Measurements from ENCODE around the gene GMEB2. TPM values are rescaled to one million over a fixed set of nuclear protein-coding genes. Genes with fewer than 3 reads are reported as not detected.

GMEB2 gene
- polyA plus RNA-seq, 1 experiment, result 7.4 TPM

GRCh38 chr20:63553251-63553932, 73.5 kb downstream of the GMEB2 start:
- H3K27me3 ChIP-seq (ENCODE audit: control insufficient read depth, insufficient read depth, low read length), result peaks cover 1% of the 10 kb centered on the region
- no peak for DNase-seq (ENCODE audit: low read depth)
- no peak for TF ChIP-seq CTCF (IDR thresholded peaks at IDR 0.05; ENCODE audit: insufficient read depth, low read depth, low read length)
- POLR2A ChIA-PET, result interaction anchor here (0.7 kb wide), 1 partner anchor 1046 kb away, joined by 4 read pairs; no protein-coding TSS in a partner anchor
- H3K4me3 ChIP-seq (ENCODE audit: low read depth, low read length), result peak overlapping the region; percentile 72
- H3K36me3 ChIP-seq (ENCODE audit: control insufficient read depth, insufficient read depth, low read length), result no peaks in the 10 kb centered on the region; the same call in 1 of the 2 replicates
- CTCF ChIA-PET, result interaction anchor here (0.7 to 4.7 kb wide), 3 partner anchors 12 to 36 kb away, joined by 3 to 16 read pairs (median 3); no protein-coding TSS in a partner anchor

- ChIA-PET POLR2A (interaction anchor here (0.7 kb wide), 1 partner anchor 1045 kb away, joined by 4 read pairs; no protein-coding TSS in a partner anchor), CTCF (interaction anchor here (0.7 to 4.7 kb wide), 3 partner anchors 11 to 37 kb away, joined by 3 to 16 read pairs (median 3); no protein-coding TSS in a partner anchor)
- H3K27me3 ChIP-seq (ENCODE audit: control insufficient read depth, insufficient read depth, low read length), result peaks cover 5% of the 10 kb centered on the region
- DNase-seq (ENCODE audit: low read depth), result no peak
- TF ChIP-seq CTCF (IDR thresholded peaks at IDR 0.05; ENCODE audit: insufficient read depth, low read depth, low read length), result no peak
- no peak overlapping the region for H3K4me3 ChIP-seq (ENCODE audit: low read depth, low read length)
- no peaks in the 10 kb centered on the region; the same call in 1 of the 2 replicates for H3K36me3 ChIP-seq (ENCODE audit: control insufficient read depth, insufficient read depth, low read length)
Measured at GRCh38 chr20:63552481-63553249, 74.2 kb downstream of the GMEB2 start.

DNA sequence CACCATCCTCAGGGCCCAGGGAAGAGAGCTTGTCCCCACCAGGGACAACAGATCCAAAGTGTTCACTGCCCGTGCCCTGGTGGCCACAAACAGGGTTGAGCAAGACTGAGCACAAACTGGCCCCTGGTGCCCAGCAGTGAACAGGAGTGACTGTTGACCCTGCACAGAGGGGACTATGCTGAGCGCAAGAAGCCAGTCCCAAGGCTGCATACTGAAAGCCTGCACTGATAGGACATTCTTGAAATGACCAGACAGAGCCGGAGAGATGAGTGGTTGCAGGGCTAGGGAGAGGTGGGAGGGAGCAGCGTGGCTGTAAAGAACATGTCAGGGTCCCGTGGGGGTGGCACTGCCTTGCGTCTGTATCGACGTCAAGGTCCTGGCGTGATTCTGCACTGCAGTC, 75.8 kb downstream of the GMEB2 start:
- CTCF ChIA-PET, result interaction anchor here (4.7 kb wide), 1 partner anchor 13 kb away, joined by 16 read pairs; no protein-coding TSS in a partner anchor
- H3K36me3 ChIP-seq (ENCODE audit: control insufficient read depth, insufficient read depth, low read length), result no peaks in the 10 kb centered on the region
- no peak for DNase-seq (ENCODE audit: low read depth)
- peaks cover 5% of the 10 kb centered on the region for H3K27me3 ChIP-seq (ENCODE audit: control insufficient read depth, insufficient read depth, low read length)
- POLR2A ChIA-PET, result no interaction called here
- no peak overlapping the region for H3K4me3 ChIP-seq (ENCODE audit: low read depth, low read length)
- no peak for TF ChIP-seq CTCF (IDR thresholded peaks at IDR 0.05; ENCODE audit: insufficient read depth, low read depth, low read length)

DNA sequence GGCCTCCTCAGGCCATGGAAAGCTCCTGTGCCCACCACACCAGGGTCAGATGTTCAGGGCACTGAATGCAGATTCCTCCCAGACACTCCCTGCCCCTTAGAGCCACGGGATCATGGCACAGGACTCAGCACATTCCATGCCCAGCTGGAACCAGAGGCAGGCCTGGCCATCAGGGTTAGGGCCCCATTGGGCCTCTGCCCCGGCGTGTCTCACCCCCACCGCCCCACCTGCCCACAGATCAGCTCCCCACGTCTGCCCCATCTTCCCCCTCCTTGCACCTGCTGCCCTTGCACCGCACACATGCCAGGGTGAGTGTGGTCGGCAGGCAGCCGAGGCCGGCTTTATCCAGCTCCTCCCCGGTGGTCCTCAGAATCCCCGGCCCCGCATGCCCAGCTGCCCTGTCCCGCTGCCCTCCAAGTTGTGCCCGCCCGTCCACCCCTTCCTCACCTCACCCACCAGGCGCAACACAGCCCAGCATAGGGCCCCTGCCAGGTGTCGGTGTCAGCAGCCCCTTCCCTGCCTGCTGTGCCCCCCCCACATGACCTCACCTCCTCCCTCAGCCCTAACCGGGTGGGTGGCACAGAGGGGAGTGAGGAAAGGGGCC, 77.1 kb downstream of the GMEB2 start:
- DNase-seq (ENCODE audit: low read depth), result no peak
- POLR2A ChIA-PET, result no interaction called here
- TF ChIP-seq CTCF (IDR thresholded peaks at IDR 0.05; ENCODE audit: insufficient read depth, low read depth, low read length), result no peak
- Histone ChIP-seq H3K4me3 (ENCODE audit: low read depth, low read length) (no peak overlapping the region), H3K36me3 (ENCODE audit: control insufficient read depth, insufficient read depth, low read length) (no peaks in the 10 kb centered on the region), H3K27me3 (ENCODE audit: control insufficient read depth, insufficient read depth, low read length) (peaks cover 5% of the 10 kb centered on the region)
- CTCF ChIA-PET, result interaction anchor here (4.7 kb wide), 1 partner anchor 11 kb away, joined by 16 read pairs; no protein-coding TSS in a partner anchor

GRCh38 chr20:63549019-63549418, 77.9 kb downstream of the GMEB2 start:
- CTCF ChIA-PET, result interaction anchor here (4.7 kb wide), 1 partner anchor 11 kb away, joined by 16 read pairs; no protein-coding TSS in a partner anchor
- H3K27me3 ChIP-seq (ENCODE audit: control insufficient read depth, insufficient read depth, low read length), result peaks cover 5% of the 10 kb centered on the region
- H3K36me3 ChIP-seq (ENCODE audit: control insufficient read depth, insufficient read depth, low read length), result no peaks in the 10 kb centered on the region
- POLR2A ChIA-PET, result no interaction called here
- DNase-seq (ENCODE audit: low read depth), result no peak
- no peak for TF ChIP-seq CTCF (IDR thresholded peaks at IDR 0.05; ENCODE audit: insufficient read depth, low read depth, low read length)
- no peak overlapping the region for H3K4me3 ChIP-seq (ENCODE audit: low read depth, low read length)

All from BJ (cell line).